ENCODE measurements around the gene PHTF1.

- TF ChIP-seq PPARA (CRISPR knock-in tag; IDR thresholded peaks at IDR 0.05; ENCODE audit: borderline replicate concordance) (no peak), ZFP3 (CRISPR knock-in tag; IDR thresholded peaks at IDR 0.05) (no peak), CSRNP3 (CRISPR knock-in tag; IDR thresholded peaks at IDR 0.05) (no peak)
Measured at GRCh38 chr1:113660088-113660487, 99.2 kb downstream of the PHTF1 start.
